HepG2 (cell line): ENCODE results near the gene ANKRD44.

ENCODE experiments used
- CAMTA2 ChIP-seq: sonication (generic); formaldehyde crosslinking; IDR thresholded peaks from 2 replicates; pipeline ENCODE4 v1.4.0; 2020; ENCODE audit warnings: mild to moderate bottlenecking, missing genetic modification reagents, borderline replicate concordance
- CBX5 ChIP-seq: sonication (generic); formaldehyde crosslinking; IDR thresholded peaks from 2 replicates; pipeline ENCODE4 v1.4.0; 2020; ENCODE audit warnings: missing genetic modification reagents, borderline replicate concordance
- CREM ChIP-seq, 2 experiments: sonication (generic) in 1 of 2; formaldehyde crosslinking in 1 of 2; IDR thresholded peaks; 2 replicates each; pipeline versions ENCODE4 v1.4.0 to v1.6.1; 2016 to 2020; ENCODE audit warnings: antibody characterized with exemption in 1 of 2, mild to moderate bottlenecking in 1 of 2, missing genetic modification reagents in 1 of 2
- PBX3 ChIP-seq: sonication (generic); formaldehyde crosslinking; IDR thresholded peaks from 2 replicates; pipeline ENCODE4 v1.8.1; 2023; ENCODE audit warnings: missing genetic modification reagents, inconsistent platforms, borderline replicate concordance
- PHF5A ChIP-seq: IDR thresholded peaks from one replicate; pipeline ENCODE4 v1.6.1; 2018; ENCODE audit warnings: low read depth, missing genetic modification reagents; ENCODE audit not compliant: unreplicated experiment
- REST ChIP-seq, 2 experiments: IDR thresholded peaks; 2 replicates each; pipeline ENCODE4 v1.6.1; 2011 to 2012; ENCODE audit warnings: low read length in 2 of 2, borderline replicate concordance in 1 of 2, low read depth in 1 of 2, mild to moderate bottlenecking in 1 of 2, moderate library complexity in 1 of 2
- ZBTB40 ChIP-seq, 2 experiments: fragments of 450-650 bp in 1 of 2; sonication (generic) in 1 of 2; formaldehyde crosslinking in 1 of 2; IDR thresholded peaks; 2 replicates each; pipeline versions ENCODE4 v1.6.1 to v1.8.0; 2016 to 2022; ENCODE audit warnings: antibody characterized with exemption in 1 of 2, mild to moderate bottlenecking in 1 of 2, missing genetic modification reagents in 1 of 2
- ZKSCAN8 ChIP-seq: IDR thresholded peaks from 2 replicates; pipeline ENCODE4 v1.6.1; 2016; ENCODE audit warnings: borderline replicate concordance, missing genetic modification reagents, missing compliant biosample characterization

DNA sequence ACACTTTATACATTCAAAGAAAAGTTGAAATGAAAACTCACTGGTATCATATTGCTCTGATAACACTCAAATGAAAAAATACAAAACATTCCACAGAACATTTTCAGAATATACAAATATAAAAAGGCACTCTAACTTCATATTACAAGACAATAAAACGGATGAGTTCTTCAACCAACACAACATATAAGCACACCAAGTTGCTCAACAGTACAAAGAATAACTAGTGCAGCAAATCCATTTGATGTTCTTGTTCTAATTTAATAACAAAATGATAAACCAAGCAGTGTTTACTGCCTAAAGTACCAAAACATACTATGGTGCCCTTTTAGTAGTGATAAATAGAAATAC is 323.3 kb downstream of the ANKRD44 start:
- no peak for TF ChIP-seq CREM (IDR thresholded peaks at IDR 0.05)
- TF ChIP-seq CREM (CRISPR knock-in tag; IDR thresholded peaks at IDR 0.05), result no peak
- no peak for TF ChIP-seq ZKSCAN8
- TF ChIP-seq ZBTB40 (IDR thresholded peaks at IDR 0.05), result no peak
- TF ChIP-seq ZBTB40 (CRISPR knock-in tag; IDR thresholded peaks at IDR 0.05), result no peak
- TF ChIP-seq CBX5 (CRISPR knock-in tag), result no peak
- no peak for TF ChIP-seq PBX3 (CRISPR knock-in tag)
- no peak for TF ChIP-seq CAMTA2 (CRISPR knock-in tag)
- TF ChIP-seq REST (IDR thresholded peaks at IDR 0.05; ENCODE audit: borderline replicate concordance in 1 of 2, low read depth in 1 of 2, low read length in 2 of 2), result no peak
- TF ChIP-seq PHF5A (CRISPR knock-in tag), result no peak
